Measurements from ENCODE around the gene SNX11. TPM values are rescaled to one million over a fixed set of nuclear protein-coding genes. Genes with fewer than 3 reads are reported as not detected.

Gene SNX11
- total and polyA plus RNA-seq, 9 of the 15 experiments (the other 6 are each of a cell fraction or from before 2014, with no cell fraction given) = 12.4 to 24.0 (median 16.8) TPM

- ChIA-PET POLR2A (interaction anchor here (0.6 to 1.1 kb wide), 3 partner anchors 14 to 500 kb away, joined by 3 to 5 read pairs (median 4); no protein-coding TSS in a partner anchor), CTCF (ENCODE audit: low intra/inter-chr PET ratio) (interaction anchor here (3.2 kb wide), 1 partner anchor 106 kb away, joined by 38 read pairs; no protein-coding TSS in a partner anchor)
- ATAC-seq (no peak), FAIRE-seq (no peak), DNase-seq (ENCODE audit: extremely low read depth in 1 of 4, low spot score in 3 of 4) (no peak)
- H3K79me2 ChIP-seq (ENCODE audit: control insufficient read depth, insufficient read depth, low read length) = no peaks in the 10 kb centered on the region
- no peaks in the 10 kb centered on the region for H3K36me3 ChIP-seq (ENCODE audit: control insufficient read depth, insufficient read depth, low read length)
- H3K9ac ChIP-seq (ENCODE audit: insufficient read depth in 1 of 2, low read depth in 2 of 2, low read length in 2 of 2) = no peak overlapping the region
- H3K9me1 ChIP-seq (ENCODE audit: control insufficient read depth, insufficient read depth, low read length) = peaks cover 3% of the 10 kb centered on the region
- no peaks in the 10 kb centered on the region; a peak in 1 of 5 replicates for H3K27me3 ChIP-seq (ENCODE audit: control insufficient read depth in 2 of 2, insufficient read depth in 2 of 2, low read length in 2 of 2)
- H3K4me1 ChIP-seq (replicated peaks in 1 of 2; ENCODE audit: control insufficient read depth in 2 of 2, insufficient read depth in 2 of 2, low read length in 2 of 2) = no peaks in the 10 kb centered on the region
- no peaks in the 10 kb centered on the region for H3K9me3 ChIP-seq (replicated peaks; ENCODE audit: control insufficient read depth, insufficient read depth, low read depth, low read length)
- H4K20me1 ChIP-seq (replicated peaks; ENCODE audit: control insufficient read depth, insufficient read depth, low read length) = no peaks in the 10 kb centered on the region
- no peak overlapping the region for H3K4me2 ChIP-seq (ENCODE audit: insufficient read depth, low read length)
- BruUV-seq (replicated peaks) = no TSS peak
- TF ChIP-seq BRD9 (IDR thresholded peaks at IDR 0.05; ENCODE audit: low read depth, partially characterized antibody) (no peak), HNRNPLL (IDR thresholded peaks at IDR 0.05; ENCODE audit: low read depth, low read length, poor library complexity, severe bottlenecking) (no peak), EZH2 (IDR thresholded peaks at IDR 0.05; ENCODE audit: borderline replicate concordance, low read depth, low read length) (no peak), TAF9B (IDR thresholded peaks at IDR 0.05; ENCODE audit: partially characterized antibody) (no peak), FOXA1 (IDR thresholded peaks at IDR 0.05; ENCODE audit: borderline replicate concordance) (no peak), SAFB2 (IDR thresholded peaks at IDR 0.05; ENCODE audit: borderline replicate concordance, low read depth, low read length, severe bottlenecking) (no peak), NFE2L1 (tag; IDR thresholded peaks at IDR 0.05; ENCODE audit: borderline replicate concordance, low read depth) (no peak), ZNF174 (CRISPR knock-in tag; IDR thresholded peaks at IDR 0.05) (no peak), ZNF41 (CRISPR knock-in tag; conservative IDR thresholded peaks at IDR 0.05) (no peak), ZNF75A (CRISPR knock-in tag; IDR thresholded peaks at IDR 0.05) (no peak), DEAF1 (CRISPR knock-in tag; IDR thresholded peaks at IDR 0.05) (no peak), YY1 (IDR thresholded peaks at IDR 0.05; ENCODE audit: borderline replicate concordance in 1 of 3, control insufficient read depth in 1 of 3, extremely low read depth in 1 of 3, insufficient read depth in 3 of 3, insufficient read length in 1 of 3, insufficient replicate concordance in 2 of 3, low read depth in 1 of 3, low read length in 2 of 3) (no peak), ETS2 (tag; IDR thresholded peaks at IDR 0.05; ENCODE audit: borderline replicate concordance, poor library complexity, severe bottlenecking) (no peak), MYBL2 (IDR thresholded peaks at IDR 0.05; ENCODE audit: low read depth) (no peak), MYBL2 (CRISPR knock-in tag; IDR thresholded peaks at IDR 0.05; ENCODE audit: borderline replicate concordance) (no peak), PCBP1 (IDR thresholded peaks at IDR 0.05; ENCODE audit: low read depth, low read length, poor library complexity, severe bottlenecking) (no peak)
- no peak overlapping the region for H3K27ac ChIP-seq (ENCODE audit: extremely low read depth, low read depth, low read length)
- WGBS (ENCODE audit: insufficient coverage, low coverage, missing lambda C conversion rate) = 21% methylated on average over 5 of the region's 5 CpGs
- H3K4me3 ChIP-seq = no peak overlapping the region
- intact Hi-C loops (cut with micrococcal nuclease) (loop anchor here (10.0 kb wide), 1 partner anchor 288 kb away; the partner anchor contains the start of gene SCRN2), in situ Hi-C loops (cut with MboI) (loop anchor here (5.0 kb wide), 1 partner anchor 55 kb away; no protein-coding TSS in a partner anchor)
- H2AFZ ChIP-seq (ENCODE audit: low read depth, low read length) = no peak overlapping the region
Observed at GRCh38 chr17:48132385-48132784, 24.8 kb downstream of the SNX11 start.

Measured in K562 (cell line).